GM12891 (cell line): ENCODE results near the gene RMDN2.
"Not testable (repeated sequence)": the region's sequence is repeated elsewhere in the genome, so short reads cannot be mapped to it uniquely, and the experiment has no call there.

Experiments used
- PAX5 ChIP-seq: IDR thresholded peaks from 2 replicates; pipeline ENCODE4 v1.6.1; 2011; ENCODE audit warnings: low read length, moderate library complexity, mild to moderate bottlenecking; ENCODE audit not compliant: insufficient read depth, severe bottlenecking
- POLR2A ChIP-seq: IDR thresholded peaks from 2 replicates; pipeline ENCODE4 v1.6.1; 2011; ENCODE audit warnings: low read depth, low read length, control low read depth
- POLR2AphosphoS5 ChIP-seq: IDR thresholded peaks from 2 replicates; pipeline ENCODE4 v1.6.1; 2011; ENCODE audit warnings: low read depth, low read length, control low read depth
- POU2F2 ChIP-seq: IDR thresholded peaks from 2 replicates; pipeline ENCODE4 v1.6.1; 2011; ENCODE audit warnings: low read depth, mild to moderate bottlenecking, control low read depth, low read length, moderate library complexity
- SPI1 ChIP-seq: IDR thresholded peaks from 2 replicates; pipeline ENCODE4 v1.6.1; 2011; ENCODE audit warnings: low read depth, low read length, control low read depth
- TAF1 ChIP-seq: IDR thresholded peaks from 2 replicates; pipeline ENCODE4 v1.6.1; 2011; ENCODE audit warnings: low read depth, low read length, control low read depth

GRCh38 chr2:37962018-37962739, 37.1 kb downstream of the RMDN2 start:
- not testable (repeated sequence) for TF ChIP-seq TAF1, POLR2A, POLR2AphosphoS5, POU2F2, SPI1, PAX5
